Activated CD8-positive, alpha-beta T cell treated with anti-CD3 and anti-CD28 coated beads, Interleukin-2, amount 10 ng/mL, durations not matched to agents 7 days and 5 days (primary cell): ENCODE data around the gene ALG11. TPM values are rescaled to one million over a fixed set of nuclear protein-coding genes. Genes with fewer than 3 reads are reported as not detected.
"Not testable (repeated sequence)": the region's sequence is repeated elsewhere in the genome, so short reads cannot be mapped to it uniquely, and the experiment has no call there.

ENCODE experiments used
- ATAC-seq: fragments of 150-1000 bp; cut with Tn5 transposase; one replicate; pipeline ENCODE4 v1.10.0; 2021; ENCODE audit warnings: moderate library complexity
- CTCF ChIA-PET: fragments of 350-600 bp; sonication (Branson Sonifier 250); formaldehyde crosslinking; loops from one replicate; lab custom pipeline; 2021; ENCODE audit warnings: antibody characterized with exemption; lab: Charles Lee
- POLR2A ChIA-PET: fragments of 350-600 bp; sonication (Branson Sonifier 250); formaldehyde crosslinking; loops from one replicate; lab custom pipeline; 2021; ENCODE audit warnings: antibody characterized with exemption; lab: Charles Lee
- DNase-seq: peaks from one replicate; pipeline ENCODE4 v3.0.0-alpha.2; 2020
- H3K27ac Mint-ChIP-seq: one replicate; pipeline ENCODE4 v1.8.0; 2021; ENCODE audit warnings: mild to moderate bottlenecking, mixed read lengths
- H3K27me3 Mint-ChIP-seq: one replicate; pipeline ENCODE4 v1.8.0; 2021; ENCODE audit warnings: low read depth, mixed read lengths
- H3K36me3 Mint-ChIP-seq: one replicate; pipeline ENCODE4 v1.8.0; 2021; ENCODE audit warnings: low read depth, mixed read lengths
- H3K4me1 Mint-ChIP-seq: one replicate; pipeline ENCODE4 v1.8.0; 2021; ENCODE audit warnings: low read depth, mixed read lengths
- H3K4me3 Mint-ChIP-seq: one replicate; pipeline ENCODE4 v1.8.0; 2021; ENCODE audit warnings: mild to moderate bottlenecking, mixed read lengths
- H3K9me3 Mint-ChIP-seq: one replicate; pipeline ENCODE4 v1.8.0; 2022; ENCODE audit warnings: mixed read lengths; ENCODE audit not compliant: insufficient read depth
- total RNA-seq, 2 experiments: library from RNA; stranded (reverse); gene quantifications; one replicate each; pipeline ENCODE4 v1.2.3, GENCODE V29; 2021

ALG11 gene
- total RNA-seq, 2 experiments from 2014 or later, result 22.9 to 28.3 TPM

- POLR2A ChIA-PET, result no interaction called here
- Mint-ChIP-seq H3K36me3 (no peaks in the 10 kb centered on the region), H3K4me1 (no peaks in the 10 kb centered on the region), H3K4me3 (no peak overlapping the region), H3K9me3 (no peaks in the 10 kb centered on the region), H3K27me3 (peaks cover 16% of the 10 kb centered on the region), H3K27ac (no peak overlapping the region)
- CTCF ChIA-PET, result no interaction called here
- no peak for DNase-seq
- ATAC-seq, result no peak
Observed at GRCh38 chr13:51980908-51981307, 31.3 kb upstream of the ALG11 start.

GRCh38 chr13:51981355-51981754 lies 30.8 kb upstream of the ALG11 start:
- CTCF ChIA-PET, result no interaction called here
- Mint-ChIP-seq H3K36me3 (no peaks in the 10 kb centered on the region), H3K4me1 (no peaks in the 10 kb centered on the region), H3K27me3 (peaks cover 19% of the 10 kb centered on the region), H3K4me3 (no peak overlapping the region), H3K27ac (no peak overlapping the region), H3K9me3 (no peaks in the 10 kb centered on the region)
- ATAC-seq (no peak), DNase-seq (no peak)
- POLR2A ChIA-PET, result no interaction called here

GRCh38 chr13:51983292-51983691 lies 28.9 kb upstream of the ALG11 start:
- H3K27ac Mint-ChIP-seq, CTCF ChIA-PET, ATAC-seq, DNase-seq, H3K4me3 Mint-ChIP-seq, H3K4me1 Mint-ChIP-seq, H3K9me3 Mint-ChIP-seq, H3K36me3 Mint-ChIP-seq, POLR2A ChIA-PET: not testable (repeated sequence)
- H3K27me3 Mint-ChIP-seq, result peaks cover 33% of the 10 kb centered on the region

- H3K4me3 Mint-ChIP-seq, CTCF ChIA-PET, H3K9me3 Mint-ChIP-seq, DNase-seq, H3K36me3 Mint-ChIP-seq, H3K27ac Mint-ChIP-seq, ATAC-seq, H3K4me1 Mint-ChIP-seq, POLR2A ChIA-PET: not testable (repeated sequence)
- H3K27me3 Mint-ChIP-seq, result peaks cover 35% of the 10 kb centered on the region
Observed at GRCh38 chr13:51984904-51985303, 27.3 kb upstream of the ALG11 start.

- Mint-ChIP-seq H3K27me3 (peaks cover 34% of the 10 kb centered on the region), H3K9me3 (no peaks in the 10 kb centered on the region), H3K36me3 (no peaks in the 10 kb centered on the region), H3K27ac (no peak overlapping the region), H3K4me3 (no peak overlapping the region), H3K4me1 (no peaks in the 10 kb centered on the region)
- ChIA-PET CTCF (no interaction called here), POLR2A (no interaction called here)
- no peak for DNase-seq
- ATAC-seq, result no peak
Observed at GRCh38 chr13:51988988-51989618, 23.1 kb upstream of the ALG11 start.

- ChIA-PET CTCF (no interaction called here), POLR2A (no interaction called here)
- peaks cover 6% of the 10 kb centered on the region for H3K4me1 Mint-ChIP-seq
- ATAC-seq, result no peak
- DNase-seq, result no peak
- H3K4me3 Mint-ChIP-seq, result no peak overlapping the region
- no peaks in the 10 kb centered on the region for H3K9me3 Mint-ChIP-seq
- H3K36me3 Mint-ChIP-seq, result no peaks in the 10 kb centered on the region
- peaks cover 16% of the 10 kb centered on the region for H3K27me3 Mint-ChIP-seq
- H3K27ac Mint-ChIP-seq, result no peak overlapping the region
Observed at GRCh38 chr13:51993713-51994112, 18.5 kb upstream of the ALG11 start.

GRCh38 chr13:51995677-51996551 lies 16.3 kb upstream of the ALG11 start:
- Mint-ChIP-seq H3K36me3 (no peaks in the 10 kb centered on the region), H3K9me3 (no peaks in the 10 kb centered on the region), H3K27me3 (peaks cover 27% of the 10 kb centered on the region), H3K4me1 (peaks cover 6% of the 10 kb centered on the region), H3K4me3 (no peak overlapping the region), H3K27ac (no peak overlapping the region)
- ATAC-seq, result peak; percentile 39
- CTCF ChIA-PET, result no interaction called here
- DNase-seq, result no peak
- POLR2A ChIA-PET, result no interaction called here

GRCh38 chr13:51996641-51997040 lies 15.6 kb upstream of the ALG11 start:
- CTCF ChIA-PET, result no interaction called here
- Mint-ChIP-seq H3K4me3 (no peak overlapping the region), H3K36me3 (no peaks in the 10 kb centered on the region), H3K27me3 (peaks cover 27% of the 10 kb centered on the region), H3K4me1 (peaks cover 6% of the 10 kb centered on the region), H3K9me3 (no peaks in the 10 kb centered on the region), H3K27ac (no peak overlapping the region)
- ATAC-seq (no peak), DNase-seq (no peak)
- POLR2A ChIA-PET, result no interaction called here

- H3K4me3 Mint-ChIP-seq, result no peak overlapping the region
- H3K27ac Mint-ChIP-seq, result no peak overlapping the region
- DNase-seq, result no peak
- ATAC-seq, result no peak
- no peaks in the 10 kb centered on the region for H3K36me3 Mint-ChIP-seq
- no peaks in the 10 kb centered on the region for H3K9me3 Mint-ChIP-seq
- POLR2A ChIA-PET, result no interaction called here
- CTCF ChIA-PET, result no interaction called here
- peaks cover 27% of the 10 kb centered on the region for H3K27me3 Mint-ChIP-seq
- H3K4me1 Mint-ChIP-seq, result peaks cover 6% of the 10 kb centered on the region
Observed at GRCh38 chr13:51997186-51997585, 15.0 kb upstream of the ALG11 start.

- no peaks in the 10 kb centered on the region for H3K36me3 Mint-ChIP-seq
- H3K9me3 Mint-ChIP-seq, result no peaks in the 10 kb centered on the region
- peaks cover 6% of the 10 kb centered on the region for H3K4me1 Mint-ChIP-seq
- no peak overlapping the region for H3K27ac Mint-ChIP-seq
- H3K27me3 Mint-ChIP-seq, result peaks cover 27% of the 10 kb centered on the region
- DNase-seq (no peak), ATAC-seq (no peak)
- H3K4me3 Mint-ChIP-seq, result no peak overlapping the region
- ChIA-PET CTCF (interaction anchor here (7.2 kb wide), 1 partner anchor 130 kb away, joined by 44 read pairs; the partner anchor contains the start of gene NEK5), POLR2A (interaction anchor here (1.2 kb wide), 1 partner anchor 15 kb away, joined by 3 read pairs; no protein-coding TSS in a partner anchor)
Observed at GRCh38 chr13:51997641-51998330, 14.4 kb upstream of the ALG11 start.

- ATAC-seq, result no peak
- ChIA-PET CTCF (interaction anchor here (1.1 to 7.2 kb wide), 3 partner anchors 14 to 158 kb away, joined by 3 to 44 read pairs (median 23); partner anchors contain the start of genes ALG11, ATP7B and NEK5), POLR2A (interaction anchor here (1.2 kb wide), 1 partner anchor 14 kb away, joined by 3 read pairs; no protein-coding TSS in a partner anchor)
Observed at GRCh38 chr13:51998723-51999509, 13.3 kb upstream of the ALG11 start.

More at GRCh38 chr13:51998723-51999509, 13.3 kb upstream of the ALG11 start:
- Mint-ChIP-seq H3K27ac (no peak overlapping the region), H3K36me3 (no peaks in the 10 kb centered on the region), H3K4me3 (no peak overlapping the region), H3K4me1 (peaks cover 6% of the 10 kb centered on the region), H3K27me3 (peaks cover 27% of the 10 kb centered on the region), H3K9me3 (no peaks in the 10 kb centered on the region)
- no peak for DNase-seq
